OCI-LY3 (cell line): ENCODE measurements around the gene BCCIP.

Source experiments
- EZH2phosphoT487 ChIP-seq: fragments of 200-600 bp; shearing (Covaris generic); IDR thresholded peaks from 2 replicates; pipeline ENCODE4 v1.6.1; 2018; ENCODE audit warnings: antibody characterized with exemption, mixed run types, low read depth
- TF ChIP-seq, protein P1 (sequence below): fragments of 200-600, 300-600 bp; sonication (generic); IDR thresholded peaks from 2 replicates; pipeline ENCODE4 v1.5.1; 2014; ENCODE audit warnings: antibody characterized with exemption, low read length, low read depth

GRCh38 chr10:125843603-125844329 is 20.4 kb downstream of the BCCIP start:
- TF ChIP-seq, protein P1, sequence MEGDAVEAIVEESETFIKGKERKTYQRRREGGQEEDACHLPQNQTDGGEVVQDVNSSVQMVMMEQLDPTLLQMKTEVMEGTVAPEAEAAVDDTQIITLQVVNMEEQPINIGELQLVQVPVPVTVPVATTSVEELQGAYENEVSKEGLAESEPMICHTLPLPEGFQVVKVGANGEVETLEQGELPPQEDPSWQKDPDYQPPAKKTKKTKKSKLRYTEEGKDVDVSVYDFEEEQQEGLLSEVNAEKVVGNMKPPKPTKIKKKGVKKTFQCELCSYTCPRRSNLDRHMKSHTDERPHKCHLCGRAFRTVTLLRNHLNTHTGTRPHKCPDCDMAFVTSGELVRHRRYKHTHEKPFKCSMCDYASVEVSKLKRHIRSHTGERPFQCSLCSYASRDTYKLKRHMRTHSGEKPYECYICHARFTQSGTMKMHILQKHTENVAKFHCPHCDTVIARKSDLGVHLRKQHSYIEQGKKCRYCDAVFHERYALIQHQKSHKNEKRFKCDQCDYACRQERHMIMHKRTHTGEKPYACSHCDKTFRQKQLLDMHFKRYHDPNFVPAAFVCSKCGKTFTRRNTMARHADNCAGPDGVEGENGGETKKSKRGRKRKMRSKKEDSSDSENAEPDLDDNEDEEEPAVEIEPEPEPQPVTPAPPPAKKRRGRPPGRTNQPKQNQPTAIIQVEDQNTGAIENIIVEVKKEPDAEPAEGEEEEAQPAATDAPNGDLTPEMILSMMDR = no peak
- TF ChIP-seq EZH2phosphoT487 = no peak
